ENCODE measurements around the gene BGLAP.

BGLAP gene

DNA sequence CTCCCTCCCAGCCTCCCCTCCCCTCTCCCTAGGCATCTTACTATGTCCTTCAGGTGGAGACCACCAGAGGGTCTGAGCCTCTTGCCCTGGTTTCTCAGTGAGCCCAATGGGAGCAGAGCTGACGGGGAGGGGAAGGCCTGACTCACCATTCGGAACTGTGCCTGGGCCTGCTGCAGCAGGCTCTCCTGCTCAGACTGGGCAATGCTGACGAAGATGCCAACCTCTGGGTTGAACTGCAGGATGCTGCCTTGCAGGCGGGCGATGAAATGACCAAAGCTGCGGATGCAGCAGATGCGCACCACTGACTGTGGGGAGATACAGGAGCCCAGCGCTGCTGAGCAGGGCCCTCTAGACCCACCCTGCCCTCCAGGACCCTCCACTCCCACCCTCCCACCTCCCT lies 16.9 kb downstream of the BGLAP start:
- DNase-seq (ENCODE audit: low read depth), result no peak

DNA sequence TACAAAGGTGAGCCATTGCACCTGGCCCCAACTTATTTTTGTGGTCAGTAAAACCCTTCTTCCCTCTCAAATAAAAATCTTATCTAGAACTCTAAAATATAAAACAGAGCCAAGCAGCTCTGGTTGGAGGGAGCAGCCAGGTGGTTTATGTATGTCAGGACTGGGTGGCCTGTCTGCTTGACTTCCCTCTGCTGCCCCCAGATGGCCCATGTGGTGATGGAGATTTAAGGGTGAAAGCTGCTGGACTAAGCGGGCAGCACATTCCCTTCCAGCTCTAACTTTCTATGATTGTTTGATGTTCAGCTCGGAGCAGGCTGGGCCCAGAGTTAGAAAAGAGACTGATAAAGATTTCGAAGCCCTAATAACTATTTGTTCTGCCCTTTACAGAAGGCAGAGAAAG lies 17.8 kb downstream of the BGLAP start:
- no peak for DNase-seq (ENCODE audit: low read depth)

DNA sequence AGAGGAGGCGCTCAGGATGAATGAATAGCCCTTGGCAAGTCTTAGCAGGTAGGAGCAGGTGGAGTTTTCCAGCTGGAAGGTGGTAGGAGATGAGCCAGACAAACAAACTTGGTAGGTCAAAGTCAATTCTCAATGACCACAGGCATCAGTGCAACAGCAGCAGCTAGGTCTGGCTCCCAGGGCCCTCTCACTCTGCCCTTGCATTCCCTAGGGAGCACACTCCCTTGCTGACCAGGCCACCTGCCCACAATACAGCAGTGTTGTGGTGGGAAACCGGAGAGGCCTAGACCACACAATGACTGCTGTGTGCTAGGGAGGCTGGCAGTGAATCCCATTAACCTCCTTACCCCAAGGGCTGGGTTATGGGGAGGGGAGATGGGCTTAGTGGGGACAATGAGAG lies 18.9 kb downstream of the BGLAP start:
- no peak for DNase-seq (ENCODE audit: low read depth)

DNA sequence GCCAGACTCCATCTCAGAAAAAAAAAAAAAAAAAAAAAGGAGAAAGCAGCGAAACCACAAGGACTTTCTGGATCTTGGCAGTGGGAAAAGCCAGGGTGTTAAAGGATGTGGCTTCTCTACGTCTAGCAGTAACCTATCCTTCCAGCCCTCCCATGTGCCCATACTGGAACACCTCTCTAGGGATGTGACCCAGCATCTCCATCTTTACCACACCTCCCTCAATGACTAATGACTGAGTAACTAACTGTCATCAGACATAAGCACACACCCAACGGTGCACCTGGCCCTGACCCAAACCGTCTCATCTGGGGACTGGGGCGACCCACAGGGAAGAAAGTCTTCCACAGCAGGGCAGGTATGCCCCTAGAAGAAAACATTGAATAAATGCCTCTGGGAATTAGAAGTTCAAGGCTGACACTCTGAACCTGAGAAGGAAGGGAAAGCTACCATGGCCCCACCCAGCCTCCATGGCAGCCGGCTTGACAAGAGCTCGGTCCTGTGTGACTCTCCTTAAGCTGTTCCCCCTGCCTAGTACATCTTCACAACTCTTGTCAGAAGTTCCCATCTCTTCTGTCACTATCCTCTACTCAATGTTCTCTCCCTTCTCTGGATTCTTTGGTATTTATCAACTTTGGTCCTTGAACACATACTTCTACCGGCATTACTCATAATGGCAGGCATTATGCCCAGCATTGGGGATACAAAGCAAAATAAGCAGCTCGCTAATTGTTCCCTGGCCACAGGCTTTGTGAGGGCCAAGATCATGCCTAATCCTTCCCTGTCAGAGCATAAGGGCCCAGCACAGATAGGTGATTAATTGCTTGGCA lies 20.7 kb downstream of the BGLAP start:
- DNase-seq (ENCODE audit: low read depth), result no peak

DNA sequence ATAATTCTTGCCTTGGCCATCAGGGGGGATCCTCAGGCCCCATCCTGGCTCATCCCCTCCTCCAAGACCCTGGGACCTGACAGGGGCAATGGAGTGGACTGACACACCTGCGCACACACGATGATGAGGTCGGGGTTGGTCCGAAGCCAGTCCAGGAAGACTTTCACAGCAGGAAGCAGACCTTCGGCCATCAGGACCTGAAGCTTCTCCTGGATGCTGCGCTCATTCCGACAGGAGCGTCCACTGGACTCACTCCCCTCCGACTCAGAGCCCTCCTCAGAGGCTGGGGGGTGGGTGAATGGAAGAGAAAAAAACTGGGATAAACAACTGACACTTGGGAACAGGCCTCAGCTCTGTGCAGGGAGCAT lies 21.3 kb downstream of the BGLAP start:
- DNase-seq (ENCODE audit: low read depth), result no peak

DNA sequence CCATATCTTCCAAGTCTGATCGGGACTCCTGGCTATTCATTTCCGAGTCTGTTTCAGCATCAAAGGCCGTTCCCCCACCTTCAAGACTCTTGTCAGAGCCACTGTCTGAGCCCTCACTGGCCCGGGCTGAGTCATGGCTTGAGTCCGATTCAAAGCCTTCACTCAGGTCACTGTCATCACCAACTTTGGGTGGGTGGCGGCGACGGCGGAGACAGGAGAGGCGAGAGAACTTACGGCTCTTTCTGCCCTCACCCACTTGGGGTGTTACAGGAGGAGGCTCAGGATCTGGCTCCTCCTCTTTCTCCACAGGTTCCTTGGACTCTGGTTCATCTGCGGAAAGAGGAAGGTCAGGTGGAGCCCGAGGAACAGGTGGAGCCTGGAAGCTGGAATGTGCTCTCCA lies 24.1 kb downstream of the BGLAP start:
- DNase-seq (ENCODE audit: low read depth), result no peak

GRCh38 chr1:156268336-156268735 lies 26.4 kb downstream of the BGLAP start:
- no peak for DNase-seq (ENCODE audit: low read depth)

DNA sequence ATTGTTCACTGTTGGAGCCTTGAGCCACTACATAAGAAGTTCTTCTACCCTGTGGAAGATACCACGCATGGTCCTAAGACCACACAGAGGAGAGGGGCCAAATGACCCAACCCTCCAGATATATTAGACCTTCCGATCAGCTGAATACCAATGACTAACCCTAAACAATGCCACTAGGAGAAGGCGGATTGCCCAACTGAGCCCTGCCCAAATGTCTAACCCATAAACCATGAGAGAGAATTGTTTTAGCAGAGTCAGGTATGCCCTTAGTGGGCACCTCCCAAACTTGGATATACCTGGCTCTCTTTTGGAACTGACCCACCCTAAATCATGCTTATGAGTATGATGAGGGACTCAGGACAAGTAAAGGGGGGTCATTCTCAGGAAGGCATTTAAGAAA lies 28.3 kb downstream of the BGLAP start:
- no peak for DNase-seq (ENCODE audit: low read depth)

- DNase-seq (ENCODE audit: low read depth), result no peak
Measured at GRCh38 chr1:156276532-156276931, 34.5 kb downstream of the BGLAP start.

- no peak for DNase-seq (ENCODE audit: low read depth)
Measured at GRCh38 chr1:156276966-156277381, 35.0 kb downstream of the BGLAP start.

GRCh38 chr1:156279837-156280236 lies 37.9 kb downstream of the BGLAP start:
- DNase-seq (ENCODE audit: low read depth), result no peak

GRCh38 chr1:156281281-156281680 lies 39.3 kb downstream of the BGLAP start:
- DNase-seq (ENCODE audit: low read depth), result peak; percentile 27

- DNase-seq (ENCODE audit: low read depth), result no peak
Measured at GRCh38 chr1:156281693-156282478, 39.9 kb downstream of the BGLAP start.

DNA sequence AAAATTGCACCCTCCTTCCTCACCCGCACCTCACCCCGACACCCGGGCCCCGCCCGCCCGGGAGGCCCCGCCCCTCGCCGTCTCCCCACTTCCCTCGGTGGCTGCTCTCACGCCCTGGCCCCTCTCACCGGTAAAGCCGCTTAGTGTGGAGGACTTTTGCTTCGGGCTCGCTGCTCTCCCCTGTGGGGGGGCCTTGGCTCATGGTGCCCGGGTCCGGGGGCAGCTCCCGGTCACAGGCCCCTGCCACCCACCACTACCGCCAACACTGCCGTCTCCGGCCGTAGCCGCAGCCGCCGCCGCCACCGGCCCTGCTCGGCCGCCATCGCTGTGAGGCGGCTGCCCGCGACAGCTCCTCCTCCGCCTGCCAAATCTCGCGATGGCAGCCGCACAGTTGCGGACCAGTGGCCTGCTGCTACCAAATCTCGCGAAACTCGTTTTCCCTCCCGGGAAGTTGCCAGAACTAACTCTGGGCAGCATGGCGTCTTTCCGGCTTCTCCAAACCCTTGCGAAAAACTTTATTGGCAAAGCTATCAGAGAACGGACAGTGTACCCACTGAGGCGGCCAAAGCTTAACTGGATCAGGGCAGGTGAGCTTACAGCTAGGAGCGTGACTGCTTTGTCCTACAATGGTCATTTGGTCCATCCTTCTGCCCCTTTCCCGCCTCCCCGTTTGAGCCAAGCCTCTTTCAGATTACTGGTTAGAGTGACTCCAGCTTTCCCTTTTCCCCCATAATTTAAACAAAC lies 40.7 kb downstream of the BGLAP start, which contains the start of gene SMG5:
Gene SMG5 (minus strand): TSS at position 347 of the 744 bp plus-strand sequence. CDS start 145 bp downstream, at position 202.
- DNase-seq (ENCODE audit: low read depth), result peak; percentile 94

DNA sequence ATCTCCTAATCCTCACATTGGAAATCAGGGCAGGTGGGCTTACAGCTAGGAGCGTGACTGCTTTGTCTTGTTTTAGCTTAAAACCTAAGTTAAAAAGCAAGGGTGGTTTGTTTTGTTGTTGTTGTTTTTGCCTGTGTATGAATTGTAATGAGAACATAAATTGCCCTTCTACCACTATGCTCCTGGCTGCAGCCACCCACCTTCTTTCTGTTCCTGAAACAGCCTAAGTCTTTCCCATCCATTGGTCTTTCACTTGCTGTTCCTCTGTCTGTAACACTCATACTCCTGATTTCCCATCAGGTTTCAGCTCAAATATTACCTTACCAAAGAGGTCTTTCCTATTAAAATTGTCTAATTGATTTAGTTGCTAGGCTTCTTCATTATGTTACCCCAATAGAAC lies 41.5 kb downstream of the BGLAP start:
- DNase-seq (ENCODE audit: low read depth), result no peak

DNA sequence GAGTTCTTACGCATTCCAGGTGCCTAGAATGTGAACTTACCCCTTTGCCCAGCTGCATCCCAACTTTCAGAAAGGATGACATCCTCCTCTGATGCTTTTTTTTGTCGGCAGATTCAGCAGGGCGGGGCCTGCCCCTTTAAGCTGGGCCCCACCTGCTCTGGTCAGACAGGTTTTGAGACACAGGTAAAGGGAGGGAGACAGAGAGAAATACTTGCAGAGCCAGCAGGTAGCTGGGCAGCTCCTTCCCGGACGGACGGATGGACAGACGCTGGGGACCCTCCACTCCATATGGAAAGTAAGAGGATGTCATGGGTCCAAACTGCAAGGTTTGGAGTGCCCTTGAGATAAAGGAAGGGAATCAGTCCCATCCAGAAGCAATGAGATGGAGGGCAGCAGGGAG lies 42.1 kb downstream of the BGLAP start, which contains the start of gene TMEM79:
Gene TMEM79 (plus strand): TSS at position 214 of the 400 bp plus-strand sequence. CDS start 902 bp downstream, outside the sequence.
- no peak for DNase-seq (ENCODE audit: low read depth)

- DNase-seq (ENCODE audit: low read depth), result no peak
Measured at GRCh38 chr1:156284757-156285156, 42.8 kb downstream of the BGLAP start.

DNA sequence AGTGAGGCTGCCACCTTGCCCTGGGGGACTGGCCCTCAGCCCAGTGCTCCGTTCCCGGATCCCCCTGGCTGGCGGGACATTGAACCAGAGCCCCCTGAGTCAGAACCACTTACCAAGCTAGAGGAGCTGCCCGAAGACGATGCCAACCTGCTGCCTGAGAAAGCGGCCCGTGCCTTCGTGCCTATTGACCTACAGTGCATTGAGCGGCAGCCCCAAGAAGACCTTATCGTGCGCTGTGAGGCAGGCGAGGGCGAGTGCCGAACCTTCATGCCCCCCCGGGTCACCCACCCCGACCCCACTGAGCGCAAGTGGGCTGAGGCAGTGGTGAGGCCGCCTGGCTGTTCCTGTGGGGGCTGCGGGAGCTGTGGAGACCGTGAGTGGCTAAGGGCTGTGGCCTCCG lies 43.5 kb downstream of the BGLAP start:
- no peak for DNase-seq (ENCODE audit: low read depth)

DNA sequence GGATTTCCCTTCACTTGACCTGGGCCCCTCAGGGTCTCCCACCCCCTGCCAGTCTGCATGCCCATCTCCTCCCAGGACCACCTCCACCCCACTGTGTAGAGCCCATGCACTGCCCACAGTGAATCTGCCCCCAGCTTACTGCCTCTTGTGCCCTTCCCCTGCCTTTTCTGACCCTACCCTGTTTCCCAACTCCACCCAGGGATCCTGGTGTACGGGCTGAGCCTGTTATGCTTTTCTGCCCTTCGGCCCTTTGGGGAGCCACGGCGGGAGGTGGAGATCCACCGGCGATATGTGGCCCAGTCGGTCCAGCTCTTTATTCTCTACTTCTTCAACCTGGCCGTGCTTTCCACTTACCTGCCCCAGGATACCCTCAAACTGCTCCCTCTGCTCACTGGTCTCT lies 44.1 kb downstream of the BGLAP start:
- DNase-seq (ENCODE audit: low read depth), result no peak

GRCh38 chr1:156289857-156290256 lies 47.9 kb downstream of the BGLAP start:
- DNase-seq (ENCODE audit: low read depth), result no peak

- no peak for DNase-seq (ENCODE audit: low read depth)
Measured at GRCh38 chr1:156291226-156292061, 49.5 kb downstream of the BGLAP start.
